ENCODE measurements around the gene SPATA31D4.

GRCh38 chr9:81971727-81972126 lies 43.5 kb downstream of the SPATA31D4 start:
- no peak for TF ChIP-seq CTCF (IDR thresholded peaks at IDR 0.05)
- TF ChIP-seq POLR2A (IDR thresholded peaks at IDR 0.05) = no peak
- no peak for TF ChIP-seq EP300 (IDR thresholded peaks at IDR 0.05)

Measured in ovary (tissue), 3 donors.